GM18526 (cell line): ENCODE results near the gene KRT12.

Experiments
- POLR2A ChIP-seq: IDR thresholded peaks from 3 replicates; pipeline ENCODE4 v1.6.1; 2011; ENCODE audit not compliant: insufficient read length; ENCODE audit errors: extremely low read depth

Gene KRT12

DNA sequence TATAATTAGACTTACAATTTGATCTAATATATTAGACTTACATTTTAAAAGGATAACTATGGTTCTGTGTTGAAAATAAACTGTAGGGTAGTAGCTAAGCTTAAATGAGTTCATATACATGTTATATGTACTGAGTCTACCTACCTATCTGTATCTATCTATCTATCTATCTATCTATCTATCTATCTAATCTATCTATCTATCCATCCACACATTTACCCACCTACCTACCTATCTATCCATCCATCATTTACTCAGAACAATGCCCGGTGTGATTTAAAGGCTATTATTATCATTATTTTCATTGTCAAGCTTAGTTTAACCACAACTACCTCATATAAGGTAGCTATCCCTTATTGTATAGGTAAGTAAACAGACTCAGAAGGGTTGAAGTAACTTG lies 51.6 kb downstream of the KRT12 start:
- TF ChIP-seq POLR2A: no peak

DNA sequence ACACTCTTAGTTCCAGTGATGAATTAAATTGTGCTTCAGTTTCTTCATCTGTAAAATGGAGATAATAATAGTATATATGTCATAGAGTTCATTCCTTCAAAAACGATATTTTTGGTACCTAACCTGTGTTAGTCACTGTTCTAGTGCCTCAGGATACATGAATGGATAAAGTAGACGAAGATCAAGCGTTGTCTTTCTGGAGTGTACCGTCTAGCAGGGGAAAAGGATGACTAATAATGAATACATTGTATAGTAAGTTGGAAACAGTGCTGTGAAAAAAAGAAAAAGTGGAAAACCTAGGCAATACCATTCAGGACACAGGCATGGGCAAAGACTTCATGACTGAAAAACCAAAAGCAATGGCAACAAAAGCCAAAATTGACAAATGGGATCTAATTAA lies 53.2 kb downstream of the KRT12 start:
- no peak for TF ChIP-seq POLR2A

DNA sequence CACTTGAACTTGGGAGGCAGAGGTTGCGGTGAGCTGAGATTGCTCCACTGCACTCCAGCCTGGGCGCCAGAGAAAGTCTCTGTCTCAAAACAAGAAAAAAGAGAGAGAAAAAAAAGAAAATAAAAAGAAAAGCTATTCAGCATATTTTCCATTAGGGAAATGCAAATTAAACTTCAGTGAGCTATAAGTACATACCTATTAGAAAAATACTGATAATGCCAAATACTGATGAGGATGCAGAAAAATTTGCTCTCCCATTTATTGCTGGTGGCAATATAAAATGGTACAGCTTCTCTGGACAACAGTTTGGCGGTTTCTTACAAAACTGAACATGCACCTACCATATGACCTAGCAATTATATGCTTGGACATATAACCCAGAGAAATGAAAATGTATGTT lies 54.4 kb downstream of the KRT12 start:
- TF ChIP-seq POLR2A: no peak
